Measurements from ENCODE around the gene TBCK.

Gene TBCK

GRCh38 chr4:106344647-106344970 is 28.6 kb upstream of the TBCK start:
- no peak for DNase-seq (ENCODE audit: insufficient read length, low spot score)
- no peak for TF ChIP-seq TAF1 (IDR thresholded peaks at IDR 0.05; ENCODE audit: low read depth, low read length)
- TF ChIP-seq SPI1 (IDR thresholded peaks at IDR 0.05; ENCODE audit: low read depth, low read length): no peak
- no peak for TF ChIP-seq PAX5 (IDR thresholded peaks at IDR 0.05; ENCODE audit: insufficient read depth, low read length, severe bottlenecking)
- no peak for FAIRE-seq

GRCh38 chr4:106343865-106344646 is 28.0 kb upstream of the TBCK start:
- TF ChIP-seq POU2F2 (IDR thresholded peaks at IDR 0.05; ENCODE audit: low read depth, low read length): no peak
- TF ChIP-seq PAX5 (IDR thresholded peaks at IDR 0.05; ENCODE audit: insufficient read depth, low read length, severe bottlenecking): no peak
- TF ChIP-seq POLR2AphosphoS5 (IDR thresholded peaks at IDR 0.05; ENCODE audit: low read depth, low read length): no peak
- no peak for TF ChIP-seq POLR2A (IDR thresholded peaks at IDR 0.05; ENCODE audit: low read depth, low read length)
- TF ChIP-seq SPI1 (IDR thresholded peaks at IDR 0.05; ENCODE audit: low read depth, low read length): no peak
- no peak for TF ChIP-seq TAF1 (IDR thresholded peaks at IDR 0.05; ENCODE audit: low read depth, low read length)
- FAIRE-seq: no peak
- no peak for DNase-seq (ENCODE audit: insufficient read length, low spot score)

GRCh38 chr4:106340774-106341173 is 24.8 kb upstream of the TBCK start:
- DNase-seq (ENCODE audit: insufficient read length, low spot score): no peak
- FAIRE-seq: peak; percentile 26
- no peak for TF ChIP-seq POLR2A (IDR thresholded peaks at IDR 0.05; ENCODE audit: low read depth, low read length)
- TF ChIP-seq SPI1 (IDR thresholded peaks at IDR 0.05; ENCODE audit: low read depth, low read length): no peak
- no peak for TF ChIP-seq TAF1 (IDR thresholded peaks at IDR 0.05; ENCODE audit: low read depth, low read length)
- TF ChIP-seq PAX5 (IDR thresholded peaks at IDR 0.05; ENCODE audit: insufficient read depth, low read length, severe bottlenecking): no peak
- TF ChIP-seq POLR2AphosphoS5 (IDR thresholded peaks at IDR 0.05; ENCODE audit: low read depth, low read length): no peak
- no peak for TF ChIP-seq POU2F2 (IDR thresholded peaks at IDR 0.05; ENCODE audit: low read depth, low read length)

- DNase-seq (ENCODE audit: insufficient read length, low spot score) (no peak), FAIRE-seq (no peak)
- no peak for TF ChIP-seq PAX5 (IDR thresholded peaks at IDR 0.05; ENCODE audit: insufficient read depth, low read length, severe bottlenecking)
- TF ChIP-seq POLR2AphosphoS5 (IDR thresholded peaks at IDR 0.05; ENCODE audit: low read depth, low read length): no peak
- TF ChIP-seq POLR2A (IDR thresholded peaks at IDR 0.05; ENCODE audit: low read depth, low read length): no peak
- no peak for TF ChIP-seq POU2F2 (IDR thresholded peaks at IDR 0.05; ENCODE audit: low read depth, low read length)
- no peak for TF ChIP-seq SPI1 (IDR thresholded peaks at IDR 0.05; ENCODE audit: low read depth, low read length)
- no peak for TF ChIP-seq TAF1 (IDR thresholded peaks at IDR 0.05; ENCODE audit: low read depth, low read length)
Measured at GRCh38 chr4:106339431-106339830, 23.4 kb upstream of the TBCK start.

- no peak for TF ChIP-seq SPI1 (IDR thresholded peaks at IDR 0.05; ENCODE audit: low read depth, low read length)
- TF ChIP-seq POU2F2 (IDR thresholded peaks at IDR 0.05; ENCODE audit: low read depth, low read length): no peak
- no peak for TF ChIP-seq PAX5 (IDR thresholded peaks at IDR 0.05; ENCODE audit: insufficient read depth, low read length, severe bottlenecking)
- no peak for TF ChIP-seq TAF1 (IDR thresholded peaks at IDR 0.05; ENCODE audit: low read depth, low read length)
- no peak for TF ChIP-seq POLR2A (IDR thresholded peaks at IDR 0.05; ENCODE audit: low read depth, low read length)
- TF ChIP-seq POLR2AphosphoS5 (IDR thresholded peaks at IDR 0.05; ENCODE audit: low read depth, low read length): no peak
- DNase-seq (ENCODE audit: insufficient read length, low spot score): no peak
- no peak for FAIRE-seq
Measured at GRCh38 chr4:106338671-106339070, 22.7 kb upstream of the TBCK start.

GRCh38 chr4:106337916-106338315 is 21.9 kb upstream of the TBCK start:
- FAIRE-seq: no peak
- TF ChIP-seq SPI1 (IDR thresholded peaks at IDR 0.05; ENCODE audit: low read depth, low read length) (no peak), PAX5 (IDR thresholded peaks at IDR 0.05; ENCODE audit: insufficient read depth, low read length, severe bottlenecking) (no peak), POLR2AphosphoS5 (IDR thresholded peaks at IDR 0.05; ENCODE audit: low read depth, low read length) (no peak), POLR2A (IDR thresholded peaks at IDR 0.05; ENCODE audit: low read depth, low read length) (no peak), TAF1 (IDR thresholded peaks at IDR 0.05; ENCODE audit: low read depth, low read length) (no peak), POU2F2 (IDR thresholded peaks at IDR 0.05; ENCODE audit: low read depth, low read length) (no peak)

GRCh38 chr4:106336618-106337017 is 20.6 kb upstream of the TBCK start:
- TF ChIP-seq PAX5 (IDR thresholded peaks at IDR 0.05; ENCODE audit: insufficient read depth, low read length, severe bottlenecking) (no peak), POLR2A (IDR thresholded peaks at IDR 0.05; ENCODE audit: low read depth, low read length) (no peak), POLR2AphosphoS5 (IDR thresholded peaks at IDR 0.05; ENCODE audit: low read depth, low read length) (no peak), TAF1 (IDR thresholded peaks at IDR 0.05; ENCODE audit: low read depth, low read length) (no peak), SPI1 (IDR thresholded peaks at IDR 0.05; ENCODE audit: low read depth, low read length) (no peak), POU2F2 (IDR thresholded peaks at IDR 0.05; ENCODE audit: low read depth, low read length) (no peak)
- FAIRE-seq: peak; percentile 13

More at GRCh38 chr4:106337916-106338315, 21.9 kb upstream of the TBCK start:
- DNase-seq (ENCODE audit: insufficient read length, low spot score): no peak

GRCh38 chr4:106334741-106335470 is 18.9 kb upstream of the TBCK start:
- TF ChIP-seq SPI1 (IDR thresholded peaks at IDR 0.05; ENCODE audit: low read depth, low read length) (no peak), PAX5 (IDR thresholded peaks at IDR 0.05; ENCODE audit: insufficient read depth, low read length, severe bottlenecking) (no peak)
- no peak for DNase-seq (ENCODE audit: insufficient read length, low spot score)
- no peak for FAIRE-seq

More at GRCh38 chr4:106336618-106337017, 20.6 kb upstream of the TBCK start:
- DNase-seq (ENCODE audit: insufficient read length, low spot score): no peak

GRCh38 chr4:106333186-106333585 is 17.2 kb upstream of the TBCK start:
- DNase-seq (ENCODE audit: insufficient read length, low spot score): no peak
- TF ChIP-seq TAF1 (IDR thresholded peaks at IDR 0.05; ENCODE audit: low read depth, low read length) (no peak), SPI1 (IDR thresholded peaks at IDR 0.05; ENCODE audit: low read depth, low read length) (no peak), PAX5 (IDR thresholded peaks at IDR 0.05; ENCODE audit: insufficient read depth, low read length, severe bottlenecking) (no peak), POLR2AphosphoS5 (IDR thresholded peaks at IDR 0.05; ENCODE audit: low read depth, low read length) (no peak), POLR2A (IDR thresholded peaks at IDR 0.05; ENCODE audit: low read depth, low read length) (no peak), POU2F2 (IDR thresholded peaks at IDR 0.05; ENCODE audit: low read depth, low read length) (no peak)
- FAIRE-seq: no peak
